ENCODE data around the gene PIGS. TPM values are rescaled to one million over a fixed set of nuclear protein-coding genes. Genes with fewer than 3 reads are reported as not detected.

PIGS gene
- total and polyA plus RNA-seq, 4 donors = 7.3 to 29.5 (median 13.3) TPM

DNA sequence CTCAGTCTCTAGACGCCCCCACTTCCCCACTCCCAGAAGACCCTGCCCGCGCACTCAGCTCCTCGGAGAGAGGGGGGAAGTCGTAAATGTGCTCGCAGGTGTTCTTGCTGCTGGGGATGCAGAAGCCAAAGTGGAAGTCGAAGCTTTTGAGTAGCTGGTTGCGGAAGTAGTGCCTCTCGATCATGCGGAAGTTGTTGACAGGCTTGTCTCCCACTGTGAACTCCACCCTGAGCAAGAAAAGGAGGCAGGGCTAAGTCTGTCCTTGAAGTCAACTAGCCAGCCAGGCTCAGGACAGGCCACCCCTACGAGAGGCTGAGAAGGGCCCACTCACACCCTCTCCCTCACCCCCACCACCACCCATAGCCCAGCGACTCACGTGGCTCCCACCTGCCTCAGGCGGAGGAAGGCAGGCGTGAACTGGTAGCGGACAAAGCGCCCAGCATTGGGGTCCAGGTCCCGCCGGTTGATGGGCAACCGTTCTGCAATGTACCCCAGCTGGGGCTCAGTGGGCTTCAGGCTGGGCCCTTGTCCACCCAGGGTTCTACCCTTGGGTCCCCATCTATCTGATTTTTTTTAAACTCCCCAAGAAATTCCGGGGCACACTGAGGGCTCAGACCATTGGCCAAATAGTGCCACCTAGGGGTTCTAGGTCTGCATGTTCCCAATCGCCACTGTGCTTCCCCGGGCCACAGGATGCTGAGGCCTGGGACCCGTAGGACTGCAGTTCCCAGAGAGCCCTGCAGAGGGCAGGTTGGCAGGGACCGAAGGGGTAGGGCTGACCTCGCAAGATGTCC is 23.5 kb downstream of the PIGS start:
- Histone ChIP-seq H3K4me1 (ENCODE audit: control insufficient read depth in 4 of 4, insufficient read depth in 4 of 4, low read length in 3 of 4) (peaks cover under 1 to 12% (median 8%) of the 10 kb centered on the region in 4 donors), H3K4me3 (ENCODE audit: low read depth in 1 of 3, low read length in 3 of 3) (no peak overlapping the region), H3K27me3 (ENCODE audit: control insufficient read depth in 4 of 4, insufficient read depth in 4 of 4, low read length in 3 of 4) (no peaks in the 10 kb centered on the region), H3K27ac (ENCODE audit: low read depth in 1 of 2, low read length in 2 of 2) (peak overlapping the region in 1 of 2 donors; percentile 31), H3K9ac (ENCODE audit: low read depth in 1 of 2, low read length in 2 of 2) (no peak overlapping the region), H3K9me3 (ENCODE audit: control insufficient read depth in 4 of 4, low read length in 3 of 4) (no peaks in the 10 kb centered on the region), H3K36me3 (ENCODE audit: control insufficient read depth in 4 of 4, insufficient read depth in 3 of 4, low read depth in 1 of 4, low read length in 3 of 4) (peaks cover 0 to 6% (median 2%) of the 10 kb centered on the region in 4 donors)
- peak; percentile 81 for DNase-seq (ENCODE audit: low spot score)
- TF ChIP-seq, protein P1, sequence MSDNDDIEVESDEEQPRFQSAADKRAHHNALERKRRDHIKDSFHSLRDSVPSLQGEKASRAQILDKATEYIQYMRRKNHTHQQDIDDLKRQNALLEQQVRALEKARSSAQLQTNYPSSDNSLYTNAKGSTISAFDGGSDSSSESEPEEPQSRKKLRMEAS (IDR thresholded peaks at IDR 0.05) = no peak
- TF ChIP-seq, protein P2, sequence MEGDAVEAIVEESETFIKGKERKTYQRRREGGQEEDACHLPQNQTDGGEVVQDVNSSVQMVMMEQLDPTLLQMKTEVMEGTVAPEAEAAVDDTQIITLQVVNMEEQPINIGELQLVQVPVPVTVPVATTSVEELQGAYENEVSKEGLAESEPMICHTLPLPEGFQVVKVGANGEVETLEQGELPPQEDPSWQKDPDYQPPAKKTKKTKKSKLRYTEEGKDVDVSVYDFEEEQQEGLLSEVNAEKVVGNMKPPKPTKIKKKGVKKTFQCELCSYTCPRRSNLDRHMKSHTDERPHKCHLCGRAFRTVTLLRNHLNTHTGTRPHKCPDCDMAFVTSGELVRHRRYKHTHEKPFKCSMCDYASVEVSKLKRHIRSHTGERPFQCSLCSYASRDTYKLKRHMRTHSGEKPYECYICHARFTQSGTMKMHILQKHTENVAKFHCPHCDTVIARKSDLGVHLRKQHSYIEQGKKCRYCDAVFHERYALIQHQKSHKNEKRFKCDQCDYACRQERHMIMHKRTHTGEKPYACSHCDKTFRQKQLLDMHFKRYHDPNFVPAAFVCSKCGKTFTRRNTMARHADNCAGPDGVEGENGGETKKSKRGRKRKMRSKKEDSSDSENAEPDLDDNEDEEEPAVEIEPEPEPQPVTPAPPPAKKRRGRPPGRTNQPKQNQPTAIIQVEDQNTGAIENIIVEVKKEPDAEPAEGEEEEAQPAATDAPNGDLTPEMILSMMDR (IDR thresholded peaks at IDR 0.05; ENCODE audit: low read depth, low read length, missing input control) = peak; percentile 96
- TF ChIP-seq RAD21 (IDR thresholded peaks at IDR 0.05) = peak; percentile 78 to 86
- no peak for TF ChIP-seq JUND (IDR thresholded peaks at IDR 0.05)
- peak in 1 of 2 donors; percentile 41 for TF ChIP-seq RXRA (IDR thresholded peaks at IDR 0.05)
- 70% methylated on average over 26 of the region's 26 CpGs for WGBS

DNA sequence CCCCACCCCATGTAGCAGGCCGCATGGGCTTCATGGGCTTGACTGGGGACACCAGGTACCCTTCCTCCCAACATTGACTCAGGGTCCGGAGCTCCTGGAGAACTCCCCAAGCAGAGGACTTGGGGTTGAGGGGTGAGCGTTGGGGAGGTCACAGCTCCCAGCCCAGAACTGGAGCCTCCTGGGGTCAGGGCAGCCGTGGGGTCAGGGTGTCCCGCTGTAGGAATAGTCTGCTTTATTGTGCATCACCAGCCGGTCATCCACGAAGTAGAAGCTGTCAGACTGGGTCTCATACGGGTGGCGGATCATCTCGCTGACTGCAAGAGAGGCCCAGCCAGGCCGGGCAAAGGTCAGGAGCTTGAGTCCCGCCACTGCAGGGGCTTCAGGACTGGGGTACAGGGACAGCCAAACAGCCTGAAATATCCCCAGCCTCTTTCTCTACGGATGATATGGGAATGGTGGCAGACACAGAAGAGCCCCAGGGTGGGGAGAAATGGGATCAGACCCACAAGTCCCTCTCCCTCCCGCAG is 24.2 kb downstream of the PIGS start:
- Histone ChIP-seq H3K9ac (ENCODE audit: low read depth in 1 of 2, low read length in 2 of 2) (no peak overlapping the region), H3K9me3 (ENCODE audit: control insufficient read depth in 4 of 4, low read length in 3 of 4) (no peaks in the 10 kb centered on the region), H3K36me3 (ENCODE audit: control insufficient read depth in 4 of 4, insufficient read depth in 3 of 4, low read depth in 1 of 4, low read length in 3 of 4) (peaks cover 0 to 6% (median 2%) of the 10 kb centered on the region in 4 donors), H3K4me1 (ENCODE audit: control insufficient read depth in 4 of 4, insufficient read depth in 4 of 4, low read length in 3 of 4) (peaks cover 0 to 9% (median 6%) of the 10 kb centered on the region in 4 donors), H3K27ac (ENCODE audit: low read depth in 1 of 2, low read length in 2 of 2) (no peak overlapping the region), H3K27me3 (ENCODE audit: control insufficient read depth in 4 of 4, insufficient read depth in 4 of 4, low read length in 3 of 4) (no peaks in the 10 kb centered on the region), H3K4me3 (ENCODE audit: low read depth in 1 of 3, low read length in 3 of 3) (no peak overlapping the region)
- DNase-seq (ENCODE audit: low spot score) = no peak
- no peak for TF ChIP-seq HNF4A (conservative IDR thresholded peaks at IDR 0.05)
- no peak for TF ChIP-seq NR2F2 (IDR thresholded peaks at IDR 0.05)
- TF ChIP-seq HNF4G (IDR thresholded peaks at IDR 0.05) = no peak
- TF ChIP-seq, protein P3, sequence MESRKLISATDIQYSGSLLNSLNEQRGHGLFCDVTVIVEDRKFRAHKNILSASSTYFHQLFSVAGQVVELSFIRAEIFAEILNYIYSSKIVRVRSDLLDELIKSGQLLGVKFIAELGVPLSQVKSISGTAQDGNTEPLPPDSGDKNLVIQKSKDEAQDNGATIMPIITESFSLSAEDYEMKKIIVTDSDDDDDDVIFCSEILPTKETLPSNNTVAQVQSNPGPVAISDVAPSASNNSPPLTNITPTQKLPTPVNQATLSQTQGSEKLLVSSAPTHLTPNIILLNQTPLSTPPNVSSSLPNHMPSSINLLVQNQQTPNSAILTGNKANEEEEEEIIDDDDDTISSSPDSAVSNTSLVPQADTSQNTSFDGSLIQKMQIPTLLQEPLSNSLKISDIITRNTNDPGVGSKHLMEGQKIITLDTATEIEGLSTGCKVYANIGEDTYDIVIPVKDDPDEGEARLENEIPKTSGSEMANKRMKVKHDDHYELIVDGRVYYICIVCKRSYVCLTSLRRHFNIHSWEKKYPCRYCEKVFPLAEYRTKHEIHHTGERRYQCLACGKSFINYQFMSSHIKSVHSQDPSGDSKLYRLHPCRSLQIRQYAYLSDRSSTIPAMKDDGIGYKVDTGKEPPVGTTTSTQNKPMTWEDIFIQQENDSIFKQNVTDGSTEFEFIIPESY (IDR thresholded peaks at IDR 0.05) = no peak
- TF ChIP-seq, protein P1 (IDR thresholded peaks at IDR 0.05) = no peak
- TF ChIP-seq FOXA2 (IDR thresholded peaks at IDR 0.05) = no peak
- TF ChIP-seq, protein P2 (IDR thresholded peaks at IDR 0.05; ENCODE audit: low read depth, low read length, missing input control) = no peak
- TF ChIP-seq RAD21 (IDR thresholded peaks at IDR 0.05) = no peak
- TF ChIP-seq TAF1 (conservative IDR thresholded peaks at IDR 0.05) = no peak
- no peak for TF ChIP-seq SP1 (IDR thresholded peaks at IDR 0.05)
- TF ChIP-seq GABPA (IDR thresholded peaks at IDR 0.05 in 1 of 2, conservative IDR thresholded peaks at IDR 0.05 in 1 of 2) = no peak
- no peak for TF ChIP-seq EGR1 (IDR thresholded peaks at IDR 0.05; ENCODE audit: low read depth in 2 of 2)
- TF ChIP-seq RXRA (IDR thresholded peaks at IDR 0.05) = no peak
- TF ChIP-seq, protein P4, sequence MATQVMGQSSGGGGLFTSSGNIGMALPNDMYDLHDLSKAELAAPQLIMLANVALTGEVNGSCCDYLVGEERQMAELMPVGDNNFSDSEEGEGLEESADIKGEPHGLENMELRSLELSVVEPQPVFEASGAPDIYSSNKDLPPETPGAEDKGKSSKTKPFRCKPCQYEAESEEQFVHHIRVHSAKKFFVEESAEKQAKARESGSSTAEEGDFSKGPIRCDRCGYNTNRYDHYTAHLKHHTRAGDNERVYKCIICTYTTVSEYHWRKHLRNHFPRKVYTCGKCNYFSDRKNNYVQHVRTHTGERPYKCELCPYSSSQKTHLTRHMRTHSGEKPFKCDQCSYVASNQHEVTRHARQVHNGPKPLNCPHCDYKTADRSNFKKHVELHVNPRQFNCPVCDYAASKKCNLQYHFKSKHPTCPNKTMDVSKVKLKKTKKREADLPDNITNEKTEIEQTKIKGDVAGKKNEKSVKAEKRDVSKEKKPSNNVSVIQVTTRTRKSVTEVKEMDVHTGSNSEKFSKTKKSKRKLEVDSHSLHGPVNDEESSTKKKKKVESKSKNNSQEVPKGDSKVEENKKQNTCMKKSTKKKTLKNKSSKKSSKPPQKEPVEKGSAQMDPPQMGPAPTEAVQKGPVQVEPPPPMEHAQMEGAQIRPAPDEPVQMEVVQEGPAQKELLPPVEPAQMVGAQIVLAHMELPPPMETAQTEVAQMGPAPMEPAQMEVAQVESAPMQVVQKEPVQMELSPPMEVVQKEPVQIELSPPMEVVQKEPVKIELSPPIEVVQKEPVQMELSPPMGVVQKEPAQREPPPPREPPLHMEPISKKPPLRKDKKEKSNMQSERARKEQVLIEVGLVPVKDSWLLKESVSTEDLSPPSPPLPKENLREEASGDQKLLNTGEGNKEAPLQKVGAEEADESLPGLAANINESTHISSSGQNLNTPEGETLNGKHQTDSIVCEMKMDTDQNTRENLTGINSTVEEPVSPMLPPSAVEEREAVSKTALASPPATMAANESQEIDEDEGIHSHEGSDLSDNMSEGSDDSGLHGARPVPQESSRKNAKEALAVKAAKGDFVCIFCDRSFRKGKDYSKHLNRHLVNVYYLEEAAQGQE (IDR thresholded peaks at IDR 0.05) = no peak
- no peak for TF ChIP-seq YY1 (IDR thresholded peaks at IDR 0.05)
- 86% methylated on average over 14 of the region's 14 CpGs for WGBS
